GM18519 (cell line): ENCODE data around the gene TCP11L2.

Source experiments
- ATAC-seq: cut with Tn5 transposase; IDR thresholded peaks from one replicate; pipeline ENCODE4 v1.9.1; 2021; ENCODE audit warnings: mild to moderate bottlenecking, moderate library complexity; ENCODE audit not compliant: unreplicated experiment, low FRiP score

The TCP11L2 gene

GRCh38 chr12:106387848-106388377 is 85.4 kb downstream of the TCP11L2 start:
- no peak for ATAC-seq

DNA sequence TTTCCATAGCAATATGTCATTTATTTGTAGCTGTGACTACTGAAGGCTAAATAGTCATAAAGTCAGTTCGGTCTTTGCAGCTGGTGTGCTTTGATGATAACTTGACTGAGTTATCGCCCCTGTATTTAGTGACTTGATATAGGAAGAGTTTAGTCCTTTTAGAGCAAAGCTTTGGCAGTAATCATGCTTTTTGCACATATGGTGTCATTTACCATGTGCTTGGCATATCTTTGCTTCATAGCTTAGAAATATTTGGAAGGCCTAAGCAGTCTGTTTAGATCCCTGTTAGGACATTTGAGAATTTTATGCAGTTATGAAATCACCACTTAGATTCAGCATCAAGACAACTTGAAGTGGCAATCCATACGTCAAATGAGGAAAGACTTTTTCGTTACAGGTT is 86.6 kb downstream of the TCP11L2 start:
- ATAC-seq, result no peak

GRCh38 chr12:106392759-106393158 is 90.2 kb downstream of the TCP11L2 start:
- ATAC-seq, result no peak
